B cell (primary cell): ENCODE results near the gene FBP1.

Experiments
- EZH2 ChIP-seq: IDR thresholded peaks from 2 replicates; pipeline ENCODE4 v1.6.1; 2012; ENCODE audit warnings: borderline replicate concordance, low read depth, mild to moderate bottlenecking, moderate library complexity, low read length; ENCODE audit not compliant: insufficient read depth, poor library complexity, severe bottlenecking
- TF ChIP-seq, protein P1 (sequence below): fragments of 200-600 bp; IDR thresholded peaks from one replicate; pipeline ENCODE4 v1.8.0; 2022; ENCODE audit warnings: antibody characterized with exemption, mild to moderate bottlenecking

DNA sequence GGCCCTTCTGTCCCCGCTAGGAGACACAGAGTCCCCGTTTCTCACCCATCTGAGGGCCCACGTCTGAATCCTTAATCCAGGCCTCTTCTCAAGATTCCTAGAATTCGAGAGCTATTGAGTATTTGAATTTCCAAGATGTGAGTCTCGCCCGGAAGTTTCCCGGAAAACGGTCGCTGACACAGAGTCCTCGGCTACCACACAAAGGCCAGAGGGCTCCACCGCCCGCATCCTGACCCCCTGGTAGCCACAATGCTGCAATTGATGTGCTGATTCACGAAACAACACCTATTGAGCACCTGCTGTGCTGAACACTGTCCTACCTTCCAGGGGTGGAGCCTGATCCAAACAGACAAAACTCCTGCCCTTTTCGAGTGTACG, 670 bp upstream of the FBP1 start:
- TF ChIP-seq, protein P1, sequence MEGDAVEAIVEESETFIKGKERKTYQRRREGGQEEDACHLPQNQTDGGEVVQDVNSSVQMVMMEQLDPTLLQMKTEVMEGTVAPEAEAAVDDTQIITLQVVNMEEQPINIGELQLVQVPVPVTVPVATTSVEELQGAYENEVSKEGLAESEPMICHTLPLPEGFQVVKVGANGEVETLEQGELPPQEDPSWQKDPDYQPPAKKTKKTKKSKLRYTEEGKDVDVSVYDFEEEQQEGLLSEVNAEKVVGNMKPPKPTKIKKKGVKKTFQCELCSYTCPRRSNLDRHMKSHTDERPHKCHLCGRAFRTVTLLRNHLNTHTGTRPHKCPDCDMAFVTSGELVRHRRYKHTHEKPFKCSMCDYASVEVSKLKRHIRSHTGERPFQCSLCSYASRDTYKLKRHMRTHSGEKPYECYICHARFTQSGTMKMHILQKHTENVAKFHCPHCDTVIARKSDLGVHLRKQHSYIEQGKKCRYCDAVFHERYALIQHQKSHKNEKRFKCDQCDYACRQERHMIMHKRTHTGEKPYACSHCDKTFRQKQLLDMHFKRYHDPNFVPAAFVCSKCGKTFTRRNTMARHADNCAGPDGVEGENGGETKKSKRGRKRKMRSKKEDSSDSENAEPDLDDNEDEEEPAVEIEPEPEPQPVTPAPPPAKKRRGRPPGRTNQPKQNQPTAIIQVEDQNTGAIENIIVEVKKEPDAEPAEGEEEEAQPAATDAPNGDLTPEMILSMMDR = no peak
- no peak for TF ChIP-seq EZH2
